Activated CD4-positive, alpha-beta memory T cell treated with anti-CD3 and anti-CD28 coated beads for 36 hours (primary cell): Measurements from ENCODE around the gene AHRR. TPM values are rescaled to one million over a fixed set of nuclear protein-coding genes. Genes with fewer than 3 reads are reported as not detected.
A peak's percentile ranks its signal among the peaks of the same experiment; 100 is the strongest.

ENCODE experiments used
- CTCF ChIA-PET: fragments of 350-600 bp; sonication (Branson Sonifier 250); formaldehyde crosslinking; loops from one replicate; lab custom pipeline; 2021; ENCODE audit warnings: antibody characterized with exemption, inconsistent platforms; lab: Charles Lee
- POLR2A ChIA-PET: fragments of 350-600 bp; sonication (Branson Sonifier 250); formaldehyde crosslinking; loops from one replicate; lab custom pipeline; 2021; ENCODE audit warnings: antibody characterized with exemption; lab: Charles Lee
- DNase-seq: peaks from one replicate; pipeline ENCODE4 v3.0.0-alpha.2; 2020
- H3K27ac Mint-ChIP-seq: one replicate; pipeline ENCODE4 v1.8.0; 2021; ENCODE audit warnings: mixed read lengths
- H3K27me3 Mint-ChIP-seq: one replicate; pipeline ENCODE4 v1.8.0; 2021; ENCODE audit warnings: mixed read lengths
- H3K36me3 Mint-ChIP-seq: one replicate; pipeline ENCODE4 v1.8.0; 2021; ENCODE audit warnings: mixed read lengths
- H3K4me1 Mint-ChIP-seq: one replicate; pipeline ENCODE4 v1.8.0; 2021; ENCODE audit warnings: low read depth, mixed read lengths
- H3K4me3 Mint-ChIP-seq: one replicate; pipeline ENCODE4 v1.8.0; 2021; ENCODE audit warnings: mild to moderate bottlenecking, mixed read lengths
- H3K9me3 Mint-ChIP-seq: one replicate; pipeline ENCODE4 v1.8.0; 2021; ENCODE audit warnings: mixed read lengths
- intact Hi-C: fragments of 100-400 bp; cut with micrococcal nuclease; formaldehyde crosslinking; loops from one replicate; pipeline ENCODE4 v1.15.1; 2023
- total RNA-seq, 2 experiments: library from RNA; stranded (reverse); gene quantifications; one replicate each; pipeline ENCODE4 v1.2.3, GENCODE V29; 2021

The AHRR gene
- total RNA-seq, 2 experiments from 2014 or later, result 16.7 to 16.8 TPM

GRCh38 chr5:462051-462481 is 140.6 kb downstream of the AHRR start:
- Mint-ChIP-seq H3K9me3 (no peaks in the 10 kb centered on the region), H3K4me1 (peaks cover 56% of the 10 kb centered on the region), H3K27ac (peak overlapping the region; percentile 62), H3K4me3 (no peak overlapping the region), H3K27me3 (no peaks in the 10 kb centered on the region), H3K36me3 (peaks cover 59% of the 10 kb centered on the region)
- intact Hi-C loops, result no loop called here
- POLR2A ChIA-PET, result no interaction called here
- no peak for DNase-seq
- CTCF ChIA-PET, result interaction anchor here (1.3 kb wide), 1 partner anchor 14 kb away, joined by 4 read pairs; no protein-coding TSS in a partner anchor

GRCh38 chr5:463301-463700 is 141.8 kb downstream of the AHRR start:
- POLR2A ChIA-PET, result interaction anchor here (0.9 to 1.0 kb wide), 2 partner anchors 9 to 192 kb away, joined by 3 to 4 read pairs; partner anchors contain the start of gene PDCD6
- Mint-ChIP-seq H3K27ac (peak overlapping the region; percentile 72), H3K4me1 (peaks cover 52% of the 10 kb centered on the region), H3K36me3 (peaks cover 56% of the 10 kb centered on the region), H3K9me3 (no peaks in the 10 kb centered on the region), H3K27me3 (no peaks in the 10 kb centered on the region), H3K4me3 (no peak overlapping the region)
- DNase-seq, result no peak
- intact Hi-C loops, result no loop called here
- CTCF ChIA-PET, result no interaction called here

- ChIA-PET POLR2A (interaction anchor here (0.9 to 1.0 kb wide), 2 partner anchors 9 to 193 kb away, joined by 3 to 4 read pairs; partner anchors contain the start of gene PDCD6), CTCF (no interaction called here)
- Mint-ChIP-seq H3K4me1 (peaks cover 46% of the 10 kb centered on the region), H3K9me3 (no peaks in the 10 kb centered on the region), H3K4me3 (no peak overlapping the region), H3K27ac (peak overlapping the region; percentile 82), H3K36me3 (peaks cover 49% of the 10 kb centered on the region), H3K27me3 (no peaks in the 10 kb centered on the region)
- peak; percentile 79 for DNase-seq
- intact Hi-C loops, result loop anchor here (1.0 kb wide), 1 partner anchor 8 kb away; no protein-coding TSS in a partner anchor
These were observed 142.4 kb downstream of the AHRR start for GRCh38 chr5:463952-464351.

GRCh38 chr5:464446-464842 is 142.9 kb downstream of the AHRR start:
- H3K27ac Mint-ChIP-seq, result peak overlapping the region; percentile 82
- peaks cover 44% of the 10 kb centered on the region for H3K36me3 Mint-ChIP-seq
- no peak overlapping the region for H3K4me3 Mint-ChIP-seq
- H3K9me3 Mint-ChIP-seq, result no peaks in the 10 kb centered on the region
- DNase-seq, result no peak
- no peaks in the 10 kb centered on the region for H3K27me3 Mint-ChIP-seq
- CTCF ChIA-PET, result no interaction called here
- intact Hi-C loops, result loop anchor here (1.0 kb wide), 1 partner anchor 8 kb away; no protein-coding TSS in a partner anchor
- POLR2A ChIA-PET, result interaction anchor here (0.9 kb wide), 1 partner anchor 193 kb away, joined by 3 read pairs; the partner anchor contains the start of gene PDCD6
- H3K4me1 Mint-ChIP-seq, result peaks cover 41% of the 10 kb centered on the region

GRCh38 chr5:464843-465590 is 143.5 kb downstream of the AHRR start:
- Mint-ChIP-seq H3K27me3 (no peaks in the 10 kb centered on the region), H3K36me3 (peaks cover 38% of the 10 kb centered on the region), H3K4me1 (peaks cover 36% of the 10 kb centered on the region), H3K9me3 (no peaks in the 10 kb centered on the region), H3K27ac (no peak overlapping the region), H3K4me3 (no peak overlapping the region)
- ChIA-PET CTCF (no interaction called here), POLR2A (no interaction called here)
- intact Hi-C loops, result loop anchor here (1.0 kb wide), 1 partner anchor 7 kb away; no protein-coding TSS in a partner anchor
- DNase-seq, result no peak

GRCh38 chr5:465591-466403 is 144.3 kb downstream of the AHRR start:
- intact Hi-C loops, result no loop called here
- Mint-ChIP-seq H3K36me3 (peaks cover 33% of the 10 kb centered on the region), H3K4me3 (no peak overlapping the region), H3K27me3 (no peaks in the 10 kb centered on the region), H3K9me3 (no peaks in the 10 kb centered on the region), H3K27ac (no peak overlapping the region), H3K4me1 (peaks cover 35% of the 10 kb centered on the region)
- no peak for DNase-seq
- POLR2A ChIA-PET, result no interaction called here
- CTCF ChIA-PET, result no interaction called here

GRCh38 chr5:466661-467310 is 145.3 kb downstream of the AHRR start:
- Mint-ChIP-seq H3K27ac (no peak overlapping the region), H3K36me3 (peaks cover 33% of the 10 kb centered on the region), H3K4me1 (peaks cover 41% of the 10 kb centered on the region), H3K4me3 (no peak overlapping the region), H3K27me3 (no peaks in the 10 kb centered on the region), H3K9me3 (no peaks in the 10 kb centered on the region)
- intact Hi-C loops, result no loop called here
- ChIA-PET POLR2A (no interaction called here), CTCF (no interaction called here)
- no peak for DNase-seq

GRCh38 chr5:468401-468800 is 146.9 kb downstream of the AHRR start:
- CTCF ChIA-PET, result no interaction called here
- intact Hi-C loops, result no loop called here
- H3K36me3 Mint-ChIP-seq, result peaks cover 21% of the 10 kb centered on the region
- DNase-seq, result no peak
- no peaks in the 10 kb centered on the region for H3K9me3 Mint-ChIP-seq
- no peaks in the 10 kb centered on the region for H3K27me3 Mint-ChIP-seq
- H3K27ac Mint-ChIP-seq, result no peak overlapping the region
- no peak overlapping the region for H3K4me3 Mint-ChIP-seq
- POLR2A ChIA-PET, result no interaction called here
- peaks cover 29% of the 10 kb centered on the region for H3K4me1 Mint-ChIP-seq

- Mint-ChIP-seq H3K27ac (peak overlapping the region; percentile 28), H3K4me1 (peaks cover 22% of the 10 kb centered on the region), H3K9me3 (no peaks in the 10 kb centered on the region), H3K27me3 (no peaks in the 10 kb centered on the region), H3K4me3 (no peak overlapping the region), H3K36me3 (peaks cover 15% of the 10 kb centered on the region)
- DNase-seq, result no peak
- intact Hi-C loops, result no loop called here
- CTCF ChIA-PET, result interaction anchor here (0.7 kb wide), 1 partner anchor 10 kb away, joined by 3 read pairs; no protein-coding TSS in a partner anchor
- POLR2A ChIA-PET, result no interaction called here
These were observed 148.4 kb downstream of the AHRR start for GRCh38 chr5:469752-470483.

GRCh38 chr5:470961-471749 is 149.6 kb downstream of the AHRR start:
- H3K27me3 Mint-ChIP-seq, result peaks cover 2% of the 10 kb centered on the region
- peak overlapping the region; percentile 81 for H3K27ac Mint-ChIP-seq
- intact Hi-C loops, result no loop called here
- H3K4me1 Mint-ChIP-seq, result peaks cover 24% of the 10 kb centered on the region
- no peak for DNase-seq
- peak overlapping the region; percentile 84 for H3K4me3 Mint-ChIP-seq
- H3K36me3 Mint-ChIP-seq, result peaks cover 13% of the 10 kb centered on the region
- CTCF ChIA-PET, result interaction anchor here (1.1 kb wide), 1 partner anchor 25 kb away, joined by 11 read pairs; no protein-coding TSS in a partner anchor
- no peaks in the 10 kb centered on the region for H3K9me3 Mint-ChIP-seq
- POLR2A ChIA-PET, result interaction anchor here (0.8 kb wide), 1 partner anchor 155 kb away, joined by 4 read pairs; no protein-coding TSS in a partner anchor
